Dermis microvascular lymphatic vessel endothelial cell (primary cell): Measurements from ENCODE around the gene RGS11. TPM values are rescaled to one million over a fixed set of nuclear protein-coding genes. Genes with fewer than 3 reads are reported as not detected.
A peak's percentile ranks its signal among the peaks of the same experiment; 100 is the strongest.
"Not testable (repeated sequence)": the region's sequence is repeated elsewhere in the genome, so short reads cannot be mapped to it uniquely, and the experiment has no call there.

Experiments
- DNase-seq, 2 donors: peaks; one replicate each; pipeline versions ENCODE4 v3.0.0 to v3.0.0-alpha.2; 2010; ENCODE audit warnings: low read depth in 2 of 2
- total RNA-seq: library from RNA; depleted of rRNA; stranded (reverse); fragments of >200 nt; gene quantifications from 2 replicates; pipeline ENCODE4 v1.2.1, GENCODE V29; 2014

Gene RGS11
- total RNA-seq, 1 donor from 2014 or later: 0.26 TPM

DNA sequence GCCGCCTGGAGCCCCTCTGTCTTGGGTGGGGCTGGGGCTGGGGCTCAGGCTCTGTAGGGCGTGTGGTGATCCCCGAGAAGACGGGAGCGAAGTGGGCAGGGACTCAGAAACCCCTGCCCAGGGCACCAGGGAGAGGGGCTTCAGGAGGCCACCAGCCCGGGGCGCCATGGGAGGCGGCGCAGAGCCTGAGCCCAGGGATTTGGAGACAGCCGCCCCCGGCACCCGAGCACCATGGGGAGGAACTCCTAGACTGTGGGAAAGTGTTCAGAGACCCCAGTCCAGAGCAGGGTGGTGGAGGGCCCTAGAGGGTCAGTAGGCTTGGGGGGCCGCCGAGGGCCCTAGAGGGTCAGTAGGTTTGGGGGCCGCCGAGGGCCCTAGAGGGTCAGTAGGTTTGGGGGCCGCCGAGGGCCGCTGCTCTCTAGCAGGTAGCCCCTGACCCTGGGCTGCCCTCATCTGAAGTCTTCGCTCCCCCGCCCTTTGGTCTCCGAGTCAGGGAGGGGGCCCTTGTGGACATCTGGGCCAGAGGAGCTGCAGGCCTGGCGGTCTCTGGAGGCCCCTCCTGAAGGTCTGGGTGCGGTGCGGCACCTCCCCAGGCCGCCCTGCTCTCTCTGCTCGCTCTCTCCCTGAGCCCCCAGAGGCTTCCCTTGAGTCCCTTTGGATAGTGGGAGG lies 5.4 kb upstream of the RGS11 start:
- DNase-seq: no peak

DNA sequence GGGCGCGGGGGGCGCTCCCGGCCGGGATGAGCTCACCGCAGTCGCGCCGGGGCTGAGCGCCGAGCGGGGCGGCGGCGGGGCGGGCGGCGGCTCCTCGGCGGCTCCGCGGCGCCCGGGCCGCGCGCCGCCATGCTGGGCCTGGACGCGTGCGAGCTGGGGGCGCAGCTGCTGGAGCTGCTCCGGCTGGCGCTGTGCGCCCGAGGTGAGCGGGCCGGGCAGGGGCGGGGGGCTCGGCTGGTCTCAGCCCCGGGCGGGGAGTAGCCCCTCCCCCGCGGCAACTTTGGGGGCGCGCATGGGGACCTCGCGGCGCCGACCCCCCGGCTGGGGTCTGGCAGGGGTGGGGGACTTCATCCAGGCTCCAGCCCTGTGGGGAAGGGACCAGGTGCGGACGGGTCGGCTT lies 4.8 kb upstream of the RGS11 start, which contains the start of gene ARHGDIG:
Gene ARHGDIG, plus strand, starts transcription at position 40 of the 400 bp plus-strand sequence. Its CDS starts 90 bp downstream, at position 130.
- no peak for DNase-seq

- DNase-seq: no peak
Observed at GRCh38 chr16:280005-280460, 4.3 kb upstream of the RGS11 start.

DNA sequence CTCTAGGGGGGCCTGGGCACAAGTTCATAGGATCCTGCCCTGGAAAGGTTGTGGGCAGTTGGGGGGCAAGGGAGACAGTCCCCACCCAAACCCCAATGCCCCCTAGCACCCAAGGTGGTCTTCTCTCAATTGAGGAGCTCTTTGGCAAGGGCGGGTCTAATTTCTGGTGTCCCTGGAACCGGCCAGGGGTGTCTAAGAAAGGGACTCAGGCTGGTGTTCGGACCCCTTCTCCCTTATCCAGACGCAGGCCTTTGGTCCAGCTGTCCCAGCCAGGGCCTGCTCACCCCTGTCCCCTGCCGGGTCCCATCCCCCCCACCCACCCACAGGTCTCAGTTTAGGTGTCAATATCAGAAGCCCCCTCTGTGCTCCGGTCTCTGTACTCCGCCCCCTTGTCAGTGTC lies 3.8 kb upstream of the RGS11 start:
- DNase-seq: no peak

DNA sequence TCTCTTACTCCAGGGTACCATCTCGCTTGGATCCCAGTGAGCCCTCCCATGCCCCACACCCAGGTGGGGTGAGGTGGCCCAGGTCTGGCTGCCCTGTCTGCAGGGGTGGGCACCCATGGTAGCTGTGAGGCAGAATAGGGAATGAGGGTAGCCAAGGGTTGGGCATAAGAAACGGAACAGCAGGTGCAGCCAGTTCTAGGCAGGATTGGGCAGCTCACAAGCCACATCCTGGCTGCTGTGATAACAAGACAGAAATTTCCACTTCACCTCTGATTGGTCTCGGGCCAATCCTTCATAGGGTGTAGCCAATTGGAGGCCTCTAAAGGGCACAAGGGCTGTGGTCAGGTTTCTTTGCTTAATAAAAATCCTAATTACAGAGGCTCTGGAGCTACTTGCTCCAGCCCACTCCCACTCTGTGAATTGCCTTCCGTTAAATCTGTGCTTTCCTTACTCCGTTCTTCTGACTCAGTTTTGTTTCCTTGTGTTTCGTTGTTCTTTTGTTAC lies 3.2 kb upstream of the RGS11 start:
- DNase-seq: peak; percentile 12 to 39

DNA sequence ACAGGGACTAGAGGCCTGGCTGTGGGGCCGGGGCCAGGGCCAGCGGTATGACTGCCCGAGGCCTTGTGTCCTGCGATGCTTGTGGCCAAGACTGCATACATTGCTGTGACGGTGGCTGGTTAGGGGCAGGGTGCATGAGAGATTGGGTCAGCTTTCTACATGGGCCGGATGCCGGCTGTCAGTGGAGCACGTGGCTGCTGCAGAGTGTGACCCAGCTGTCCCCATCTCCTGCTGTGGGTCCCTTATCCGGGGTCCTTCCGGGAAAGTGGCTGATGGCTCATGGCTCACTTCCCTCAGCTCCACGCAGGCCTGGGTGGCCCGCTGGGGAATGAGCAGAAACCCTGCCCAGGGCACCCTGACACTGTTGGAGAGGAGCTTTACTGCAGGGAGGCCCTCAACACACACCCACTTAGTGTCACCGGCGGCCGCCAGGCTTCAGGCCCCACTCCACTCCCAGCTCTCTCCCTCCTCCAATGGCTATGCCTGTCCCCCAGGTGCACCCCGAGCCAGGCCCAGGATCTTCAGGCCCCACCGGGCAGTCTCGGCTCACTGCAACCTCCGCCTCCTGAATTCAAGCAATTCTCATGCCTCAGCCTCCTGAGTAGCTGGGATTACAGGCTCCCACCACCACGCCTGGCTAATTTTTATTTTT lies 808 bp upstream of the RGS11 start:
- DNase-seq: no peak

DNA sequence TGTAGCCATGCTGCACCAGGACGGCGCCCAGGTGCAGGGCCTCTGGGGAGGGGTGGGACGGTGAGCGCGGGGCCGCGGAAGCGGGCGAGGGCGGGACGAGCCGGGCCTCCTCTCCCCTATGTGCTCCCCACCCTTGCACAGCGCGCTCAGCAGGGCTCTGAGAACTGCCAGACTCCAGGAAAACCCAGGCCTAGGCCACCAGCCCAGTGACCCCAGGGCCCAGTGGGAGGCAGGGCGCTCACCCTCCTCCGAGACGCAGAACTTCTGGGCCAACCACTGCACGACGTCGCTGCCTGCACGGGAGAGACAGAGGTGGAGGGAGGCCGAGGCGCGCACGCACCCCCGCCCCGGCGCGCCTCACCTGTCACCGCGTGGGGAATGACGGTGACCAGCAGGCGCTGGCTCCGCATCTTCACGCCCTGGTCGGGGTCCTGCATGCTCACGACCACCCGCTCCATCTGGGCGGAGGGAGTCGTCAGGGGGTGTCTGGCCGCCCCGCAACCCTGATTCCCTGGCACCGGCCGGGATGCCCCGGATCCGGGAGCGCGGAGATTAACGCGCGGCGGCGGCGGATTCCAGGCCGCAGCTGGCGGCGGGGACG lies 603 bp downstream of the RGS11 start:
- DNase-seq: no peak

DNA sequence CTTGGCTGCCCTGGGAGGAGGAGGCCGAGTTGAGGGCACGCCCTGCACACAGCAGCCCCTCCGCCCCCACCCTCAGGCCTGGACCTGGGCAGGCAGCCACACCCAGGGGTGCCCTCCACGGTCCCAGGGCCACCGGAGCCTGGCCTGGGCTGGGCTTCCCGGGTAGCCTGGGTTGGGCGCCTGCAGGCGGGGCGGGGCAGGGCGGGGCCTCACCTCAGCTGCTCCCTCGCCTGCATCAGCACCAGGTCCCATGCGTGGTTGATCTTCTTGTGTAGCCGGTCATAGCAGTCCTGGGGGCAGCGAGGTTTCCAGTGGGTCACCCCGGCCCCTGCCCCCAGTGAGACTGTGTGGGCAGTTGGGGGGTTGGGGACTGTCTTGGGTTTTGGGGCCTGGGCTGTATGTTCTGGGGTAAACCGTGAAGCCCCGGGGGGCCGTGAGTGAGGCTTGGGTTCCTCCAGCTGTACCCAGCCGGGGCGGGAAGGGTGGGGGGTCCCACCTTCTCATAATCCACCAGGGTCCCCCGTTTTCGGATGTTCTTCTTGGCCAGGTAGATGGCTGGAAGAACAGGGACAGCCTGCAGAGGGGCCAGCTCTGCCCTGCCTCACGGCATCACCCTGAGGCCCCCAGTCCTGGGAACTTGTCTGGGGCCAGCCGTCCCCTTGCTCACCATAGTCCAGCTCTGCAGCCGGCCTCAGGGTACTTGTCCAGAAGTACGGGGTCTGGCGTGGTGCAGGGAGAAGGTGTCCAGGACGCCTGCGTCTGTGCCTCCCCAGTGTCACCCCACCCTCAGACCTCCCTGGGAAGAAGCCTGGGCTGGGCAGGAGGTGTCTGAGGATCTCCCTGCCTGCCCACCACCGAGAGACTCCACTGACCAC lies 2.0 kb downstream of the RGS11 start:
- DNase-seq: no peak

GRCh38 chr16:272633-273546 lies 2.9 kb downstream of the RGS11 start:
- DNase-seq: no peak

GRCh38 chr16:270381-271255 lies 5.1 kb downstream of the RGS11 start:
- no peak for DNase-seq

DNA sequence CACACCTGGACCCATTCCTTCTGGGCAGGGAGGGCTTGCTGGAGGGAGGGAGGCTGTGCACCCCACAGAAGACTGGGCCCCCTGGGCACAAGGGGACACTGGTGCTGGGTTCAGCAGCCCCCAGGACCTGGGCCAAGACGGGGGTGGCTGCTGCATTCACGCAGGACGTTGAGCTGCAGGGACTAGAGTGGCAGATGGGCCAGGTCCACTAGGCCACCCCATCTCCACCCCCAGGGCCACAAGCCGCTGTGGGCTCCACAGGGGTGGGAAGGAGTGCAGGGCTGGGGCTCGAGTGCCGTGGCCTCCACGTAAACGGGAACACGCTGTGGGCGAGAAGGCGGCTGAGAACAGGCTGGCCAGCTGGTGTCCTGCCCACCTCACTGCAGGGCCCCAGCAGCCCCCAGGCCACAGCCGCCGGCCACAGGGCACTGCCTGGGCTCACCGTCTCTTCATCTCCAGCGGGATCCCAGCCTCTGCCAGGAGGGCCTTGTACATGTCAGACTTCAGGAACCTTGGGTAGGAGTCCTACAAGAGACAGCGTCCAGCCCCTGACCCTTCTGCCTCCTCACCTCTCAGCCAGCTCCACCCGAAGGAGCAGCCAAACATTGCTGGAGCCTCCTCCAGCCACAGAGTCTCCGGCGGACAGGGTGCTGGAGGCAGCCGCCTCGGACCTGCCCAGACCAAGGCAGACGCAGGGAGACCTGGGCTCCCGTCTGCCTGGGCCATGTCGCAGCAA lies 6.5 kb downstream of the RGS11 start:
- no peak for DNase-seq

DNA sequence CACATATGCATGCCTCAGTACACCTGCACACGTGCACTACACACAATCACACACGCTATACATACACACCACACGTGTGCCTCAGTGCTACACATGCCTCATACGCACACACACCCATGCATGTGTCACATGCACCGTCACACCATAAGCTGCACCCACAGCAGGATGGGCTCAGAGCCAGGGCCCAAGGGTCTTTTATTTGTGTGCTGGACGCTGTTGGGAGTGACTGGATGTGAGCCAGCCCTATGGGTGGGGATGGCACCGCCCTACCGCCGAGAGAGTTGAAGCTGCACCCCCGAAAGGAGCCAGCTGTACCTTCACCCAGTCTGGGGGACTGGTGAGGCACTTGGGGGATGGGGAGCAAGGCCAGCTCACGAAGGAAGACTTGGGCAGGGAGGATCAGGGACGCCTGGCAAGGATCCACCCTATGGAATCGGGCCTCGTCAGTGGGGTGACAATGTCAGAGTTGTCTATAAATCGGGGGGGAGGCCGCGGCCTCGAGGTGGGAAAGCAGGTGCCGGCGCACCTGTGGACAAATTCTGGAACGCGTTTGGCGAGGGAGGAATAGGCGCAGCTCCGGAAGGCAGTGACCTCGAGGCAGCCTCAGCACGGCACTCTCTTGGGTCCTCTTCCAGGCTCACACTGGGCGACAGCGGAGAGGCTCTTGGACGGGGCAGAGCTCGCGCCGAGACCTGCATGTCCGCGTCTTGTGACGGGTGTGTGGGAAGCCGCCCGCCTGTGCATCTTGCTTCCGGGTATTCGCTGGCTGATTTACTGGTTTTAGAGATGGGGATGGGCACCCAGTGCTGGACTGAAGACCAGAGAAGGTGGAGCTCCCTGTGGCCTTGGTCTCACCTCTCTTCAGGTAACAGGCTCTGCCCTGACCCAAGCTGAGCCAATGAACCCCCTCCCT lies 7.3 kb downstream of the RGS11 start:
- DNase-seq: no peak

DNA sequence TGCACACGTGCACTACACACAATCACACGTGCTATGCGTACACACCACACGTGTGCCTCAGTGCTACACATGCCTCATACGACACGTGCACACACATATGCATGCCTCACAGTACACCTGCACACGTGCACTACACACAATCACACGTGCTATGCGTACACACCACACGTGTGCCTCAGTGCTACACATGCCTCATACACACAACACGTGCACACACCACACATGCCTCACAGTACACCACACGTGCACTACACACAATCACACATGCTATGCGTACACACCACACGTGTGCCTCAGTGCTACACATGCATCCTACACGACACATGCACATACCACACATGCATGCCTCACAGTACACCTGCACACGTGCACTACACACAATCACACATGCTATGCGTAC lies 8.2 kb downstream of the RGS11 start:
- not testable (repeated sequence) for DNase-seq

- no peak for DNase-seq
Observed at GRCh38 chr16:266258-267164, 9.2 kb downstream of the RGS11 start.

DNA sequence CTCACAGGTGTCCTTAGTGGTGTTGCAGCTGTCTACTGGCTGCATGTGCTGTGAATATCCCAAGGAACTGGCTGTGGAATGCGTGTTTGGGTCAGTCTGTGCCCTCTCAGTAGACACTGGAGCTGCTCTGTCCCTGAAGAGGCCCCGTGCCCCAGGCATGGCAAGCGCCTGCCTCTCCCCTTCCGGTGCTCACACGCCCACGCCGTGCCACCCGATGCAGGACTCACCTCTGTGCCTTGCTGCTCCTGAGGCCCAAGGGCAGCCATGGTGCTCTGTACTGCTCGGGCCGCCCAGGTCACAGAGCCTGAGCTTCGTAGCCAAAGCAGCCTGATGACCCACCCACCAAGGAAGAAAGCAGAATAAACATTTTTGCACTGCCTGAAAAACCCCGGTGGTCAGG lies 10.0 kb downstream of the RGS11 start:
- DNase-seq: no peak

GRCh38 chr16:265002-265529 lies 10.7 kb downstream of the RGS11 start:
- DNase-seq: no peak
